Measurements from ENCODE around the gene SPTBN5. TPM values are rescaled to one million over a fixed set of nuclear protein-coding genes. Genes with fewer than 3 reads are reported as not detected.

Gene SPTBN5
- total RNA-seq, 1 experiment from 2014 or later, result 2.5 TPM

- CTCF ChIA-PET, result no interaction called here
- peaks cover 3% of the 10 kb centered on the region for H3K36me3 Mint-ChIP-seq (ENCODE audit: insufficient read depth, unreplicated experiment)
Measured at GRCh38 chr15:41876007-41876406, 17.8 kb downstream of the SPTBN5 start.

GRCh38 chr15:41874736-41875135 lies 19.1 kb downstream of the SPTBN5 start:
- H3K27ac Mint-ChIP-seq (ENCODE audit: unreplicated experiment), result no peak overlapping the region
- no peaks in the 10 kb centered on the region for H3K4me1 ChIP-seq
- no peak overlapping the region for H3K4me3 ChIP-seq (ENCODE audit: low read depth, low read length)
- CTCF ChIA-PET, result interaction anchor here (0.7 to 1.4 kb wide), 2 partner anchors 30 to 98 kb away, joined by 3 to 7 read pairs; partner anchors contain the start of gene EHD4
- TF ChIP-seq, protein P1, sequence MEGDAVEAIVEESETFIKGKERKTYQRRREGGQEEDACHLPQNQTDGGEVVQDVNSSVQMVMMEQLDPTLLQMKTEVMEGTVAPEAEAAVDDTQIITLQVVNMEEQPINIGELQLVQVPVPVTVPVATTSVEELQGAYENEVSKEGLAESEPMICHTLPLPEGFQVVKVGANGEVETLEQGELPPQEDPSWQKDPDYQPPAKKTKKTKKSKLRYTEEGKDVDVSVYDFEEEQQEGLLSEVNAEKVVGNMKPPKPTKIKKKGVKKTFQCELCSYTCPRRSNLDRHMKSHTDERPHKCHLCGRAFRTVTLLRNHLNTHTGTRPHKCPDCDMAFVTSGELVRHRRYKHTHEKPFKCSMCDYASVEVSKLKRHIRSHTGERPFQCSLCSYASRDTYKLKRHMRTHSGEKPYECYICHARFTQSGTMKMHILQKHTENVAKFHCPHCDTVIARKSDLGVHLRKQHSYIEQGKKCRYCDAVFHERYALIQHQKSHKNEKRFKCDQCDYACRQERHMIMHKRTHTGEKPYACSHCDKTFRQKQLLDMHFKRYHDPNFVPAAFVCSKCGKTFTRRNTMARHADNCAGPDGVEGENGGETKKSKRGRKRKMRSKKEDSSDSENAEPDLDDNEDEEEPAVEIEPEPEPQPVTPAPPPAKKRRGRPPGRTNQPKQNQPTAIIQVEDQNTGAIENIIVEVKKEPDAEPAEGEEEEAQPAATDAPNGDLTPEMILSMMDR (IDR thresholded peaks at IDR 0.05; ENCODE audit: insufficient read depth in 1 of 2, low read depth in 1 of 2, low read length in 1 of 2, severe bottlenecking in 1 of 2, unreplicated experiment in 1 of 2), result no peak
- no peaks in the 10 kb centered on the region for H3K9me3 Mint-ChIP-seq (ENCODE audit: unreplicated experiment)
- H3K27me3 Mint-ChIP-seq (ENCODE audit: insufficient read depth, unreplicated experiment), result no peaks in the 10 kb centered on the region
- H3K36me3 Mint-ChIP-seq (ENCODE audit: insufficient read depth, unreplicated experiment), result peaks cover 4% of the 10 kb centered on the region
- no peaks in the 10 kb centered on the region for H3K36me3 ChIP-seq (ENCODE audit: control insufficient read depth, insufficient read depth, low read length)
- no TSS peak for BruUV-seq (replicated peaks)
- H3K4me1 Mint-ChIP-seq (ENCODE audit: low read depth, unreplicated experiment), result no peaks in the 10 kb centered on the region
- POLR2A ChIA-PET, result no interaction called here
- no peak overlapping the region for H3K4me3 Mint-ChIP-seq (ENCODE audit: unreplicated experiment)
- no peaks in the 10 kb centered on the region for H3K27me3 ChIP-seq (replicated peaks; ENCODE audit: control insufficient read depth, insufficient read depth, low read length)
- intact Hi-C loops (cut with micrococcal nuclease; ENCODE audit: unreplicated experiment), result no loop called here
- DNase-seq, result no peak
- no peaks in the 10 kb centered on the region for H3K9me3 ChIP-seq

More at GRCh38 chr15:41876007-41876406, 17.8 kb downstream of the SPTBN5 start:
- TF ChIP-seq, protein P1 (IDR thresholded peaks at IDR 0.05; ENCODE audit: insufficient read depth in 1 of 2, low read depth in 1 of 2, low read length in 1 of 2, severe bottlenecking in 1 of 2, unreplicated experiment in 1 of 2), result no peak
- no TSS peak for BruUV-seq (replicated peaks)
- Histone ChIP-seq H3K4me3 (ENCODE audit: low read depth, low read length) (no peak overlapping the region), H3K27me3 (replicated peaks; ENCODE audit: control insufficient read depth, insufficient read depth, low read length) (no peaks in the 10 kb centered on the region), H3K4me1 (no peaks in the 10 kb centered on the region), H3K9me3 (no peaks in the 10 kb centered on the region), H3K36me3 (ENCODE audit: control insufficient read depth, insufficient read depth, low read length) (no peaks in the 10 kb centered on the region)
- POLR2A ChIA-PET, result no interaction called here
- no peak overlapping the region for H3K27ac Mint-ChIP-seq (ENCODE audit: unreplicated experiment)
- H3K9me3 Mint-ChIP-seq (ENCODE audit: unreplicated experiment), result no peaks in the 10 kb centered on the region
- no peaks in the 10 kb centered on the region for H3K4me1 Mint-ChIP-seq (ENCODE audit: low read depth, unreplicated experiment)
- H3K27me3 Mint-ChIP-seq (ENCODE audit: insufficient read depth, unreplicated experiment), result no peaks in the 10 kb centered on the region
- no peak for DNase-seq
- intact Hi-C loops (cut with micrococcal nuclease; ENCODE audit: unreplicated experiment), result no loop called here
- H3K4me3 Mint-ChIP-seq (ENCODE audit: unreplicated experiment), result no peak overlapping the region

DNA sequence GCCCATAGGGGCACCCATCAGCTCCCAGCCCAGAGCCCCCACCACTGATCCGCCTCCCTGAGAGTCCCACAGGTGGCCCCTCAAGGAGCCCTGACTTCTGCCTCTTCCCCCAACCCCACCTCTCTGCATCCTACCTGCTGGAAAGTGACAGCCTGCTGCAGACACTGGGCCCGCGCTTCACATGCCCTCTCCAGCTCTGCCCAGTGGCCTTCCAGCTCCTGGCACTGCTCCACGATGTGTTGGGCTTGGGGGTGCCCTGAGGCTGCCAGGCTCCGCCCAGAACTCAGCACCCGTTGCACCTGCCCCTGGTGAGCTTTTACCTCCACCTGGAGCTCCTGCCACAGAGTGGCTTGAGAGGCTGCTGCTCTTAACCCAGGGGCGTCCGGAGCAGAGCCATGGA lies 20.1 kb downstream of the SPTBN5 start:
- Mint-ChIP-seq H3K27ac (ENCODE audit: unreplicated experiment) (no peak overlapping the region), H3K36me3 (ENCODE audit: insufficient read depth, unreplicated experiment) (peaks cover 4% of the 10 kb centered on the region), H3K4me3 (ENCODE audit: unreplicated experiment) (no peak overlapping the region), H3K4me1 (ENCODE audit: low read depth, unreplicated experiment) (no peaks in the 10 kb centered on the region), H3K27me3 (ENCODE audit: insufficient read depth, unreplicated experiment) (no peaks in the 10 kb centered on the region), H3K9me3 (ENCODE audit: unreplicated experiment) (no peaks in the 10 kb centered on the region)
- Histone ChIP-seq H3K9me3 (no peaks in the 10 kb centered on the region), H3K4me3 (ENCODE audit: low read depth, low read length) (no peak overlapping the region), H3K27me3 (replicated peaks; ENCODE audit: control insufficient read depth, insufficient read depth, low read length) (no peaks in the 10 kb centered on the region), H3K36me3 (ENCODE audit: control insufficient read depth, insufficient read depth, low read length) (no peaks in the 10 kb centered on the region), H3K4me1 (no peaks in the 10 kb centered on the region)
- intact Hi-C loops (cut with micrococcal nuclease; ENCODE audit: unreplicated experiment), result no loop called here
- ChIA-PET CTCF (no interaction called here), POLR2A (no interaction called here)
- TF ChIP-seq, protein P1 (IDR thresholded peaks at IDR 0.05; ENCODE audit: insufficient read depth in 1 of 2, low read depth in 1 of 2, low read length in 1 of 2, severe bottlenecking in 1 of 2, unreplicated experiment in 1 of 2), result no peak
- BruUV-seq (replicated peaks), result no TSS peak
- no peak for DNase-seq

Measured in Caco-2 (cell line).